H1 (cell line): ENCODE measurements around the gene PLEKHM3. TPM values are rescaled to one million over a fixed set of nuclear protein-coding genes. Genes with fewer than 3 reads are reported as not detected.

Experiments used
- GTF2F1 ChIP-seq: IDR thresholded peaks from 2 replicates; pipeline ENCODE4 v1.6.1; 2012; ENCODE audit warnings: low read depth, low read length, improper control_type of control experiment, borderline replicate concordance
- polyA plus RNA-seq, 7 experiments: library from polyadenylated mRNA; depleted of rRNA in 3 of 7; stranded (reverse) in 5 of 7; unstranded in 2 of 7; fragments of >200 nt in 5 of 7; fragments of 200-250 nt in 2 of 7; gene quantifications; 1 replicate in 5 of 7; 2 replicates in 1 of 7; 4 replicates in 1 of 7; pipeline versions ENCODE4 v1.2.1 to v1.2.3, GENCODE V29; 2011 to 2013; ENCODE audit warnings: missing spikeins in 2 of 7, mixed read lengths in 2 of 7
- total RNA-seq: library from RNA; stranded (reverse); fragmentation: NEBNext Ultra II Directional; extraction: Animal tissue kit (Norgen Biotek cat#: 25700); gene quantifications from 2 replicates; pipeline ENCODE4 v1.2.1, GENCODE V29; 2021

PLEKHM3 gene
- total and polyA plus RNA-seq, 2 of the 8 experiments (the other 6 are each of a cell fraction or from before 2014, with no cell fraction given) = 2.3 to 5.8 TPM

- no peak for TF ChIP-seq GTF2F1
These were observed 151.5 kb downstream of the PLEKHM3 start (continued) for GRCh38 chr2:207873794-207874193.
